Rectal smooth muscle tissue (tissue), 1 donor: Measurements from ENCODE around the gene GRIN2A.
A peak's percentile ranks its signal among the peaks of the same experiment; 100 is the strongest.

ENCODE experiments used
- H3K27ac ChIP-seq: one replicate; pipeline ENCODE4 v1.7.0; 2013; ENCODE audit warnings: low read depth, low read length, inconsistent platforms
- H3K27me3 ChIP-seq: one replicate; pipeline ENCODE4 v1.7.0; 2013; ENCODE audit warnings: low read length; ENCODE audit not compliant: control insufficient read depth, insufficient read depth
- H3K36me3 ChIP-seq: one replicate; pipeline ENCODE4 v1.7.0; 2013; ENCODE audit warnings: low read length; ENCODE audit not compliant: control insufficient read depth, insufficient read depth
- H3K4me1 ChIP-seq: one replicate; pipeline ENCODE4 v1.7.0; 2013; ENCODE audit warnings: low read length; ENCODE audit not compliant: control insufficient read depth, insufficient read depth
- H3K4me3 ChIP-seq: one replicate; pipeline ENCODE4 v1.7.0; 2013; ENCODE audit warnings: low read length
- H3K9ac ChIP-seq: one replicate; pipeline ENCODE4 v1.7.0; 2013; ENCODE audit warnings: low read length

GRIN2A gene

GRCh38 chr16:10069374-10069773 lies 112.9 kb downstream of the GRIN2A start:
- Histone ChIP-seq H3K27me3 (no peaks in the 10 kb centered on the region), H3K9ac (no peak overlapping the region), H3K36me3 (no peaks in the 10 kb centered on the region), H3K4me3 (no peak overlapping the region), H3K4me1 (no peaks in the 10 kb centered on the region), H3K27ac (no peak overlapping the region)

DNA sequence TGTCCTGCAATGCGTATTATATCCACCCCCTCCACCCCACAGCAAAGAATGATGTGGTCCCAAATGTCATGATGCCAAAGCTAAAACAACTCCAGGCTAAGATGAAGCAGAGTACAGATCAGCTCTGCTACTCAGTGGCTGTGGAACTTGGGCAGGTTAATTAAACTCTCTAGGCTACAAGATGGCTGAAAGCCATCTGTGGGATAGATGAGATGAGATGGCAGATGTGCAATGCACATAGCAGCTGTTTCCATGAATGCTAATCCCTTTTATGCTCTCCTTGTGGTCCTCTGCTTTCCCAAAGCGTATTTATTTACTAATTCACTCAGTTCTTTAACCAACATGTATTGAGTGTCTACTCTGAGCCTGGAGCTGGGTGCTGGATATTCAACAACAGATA lies 114.4 kb downstream of the GRIN2A start:
- Histone ChIP-seq H3K27me3 (no peaks in the 10 kb centered on the region), H3K27ac (no peak overlapping the region), H3K4me1 (no peaks in the 10 kb centered on the region), H3K9ac (no peak overlapping the region), H3K4me3 (no peak overlapping the region), H3K36me3 (no peaks in the 10 kb centered on the region)

- no peaks in the 10 kb centered on the region for H3K4me1 ChIP-seq
- no peaks in the 10 kb centered on the region for H3K27me3 ChIP-seq
- no peak overlapping the region for H3K27ac ChIP-seq
- H3K4me3 ChIP-seq, result no peak overlapping the region
- no peak overlapping the region for H3K9ac ChIP-seq
- H3K36me3 ChIP-seq, result no peaks in the 10 kb centered on the region
These were observed 114.8 kb downstream of the GRIN2A start for GRCh38 chr16:10067406-10067805.

- Histone ChIP-seq H3K4me3 (no peak overlapping the region), H3K27ac (no peak overlapping the region), H3K4me1 (no peaks in the 10 kb centered on the region), H3K36me3 (no peaks in the 10 kb centered on the region), H3K9ac (no peak overlapping the region), H3K27me3 (no peaks in the 10 kb centered on the region)
These were observed 117.2 kb downstream of the GRIN2A start for GRCh38 chr16:10065019-10065418.

- no peak overlapping the region for H3K4me3 ChIP-seq
- H3K4me1 ChIP-seq, result no peaks in the 10 kb centered on the region
- H3K36me3 ChIP-seq, result no peaks in the 10 kb centered on the region
- H3K27me3 ChIP-seq, result no peaks in the 10 kb centered on the region
- no peak overlapping the region for H3K9ac ChIP-seq
- no peak overlapping the region for H3K27ac ChIP-seq
These were observed 133.4 kb downstream of the GRIN2A start for GRCh38 chr16:10048850-10049249.

GRCh38 chr16:10045947-10046346 lies 136.3 kb downstream of the GRIN2A start:
- Histone ChIP-seq H3K4me1 (no peaks in the 10 kb centered on the region), H3K9ac (no peak overlapping the region), H3K4me3 (no peak overlapping the region), H3K27ac (no peak overlapping the region), H3K27me3 (no peaks in the 10 kb centered on the region), H3K36me3 (no peaks in the 10 kb centered on the region)

- no peak overlapping the region for H3K9ac ChIP-seq
- no peaks in the 10 kb centered on the region for H3K27me3 ChIP-seq
- H3K4me3 ChIP-seq, result no peak overlapping the region
- no peaks in the 10 kb centered on the region for H3K36me3 ChIP-seq
- no peak overlapping the region for H3K27ac ChIP-seq
- H3K4me1 ChIP-seq, result no peaks in the 10 kb centered on the region
These were observed 136.9 kb downstream of the GRIN2A start for GRCh38 chr16:10045291-10045775.

GRCh38 chr16:10040136-10041080 lies 141.8 kb downstream of the GRIN2A start:
- H3K4me3 ChIP-seq, result no peak overlapping the region

GRCh38 chr16:10039220-10040096 lies 142.8 kb downstream of the GRIN2A start:
- Histone ChIP-seq H3K9ac (no peak overlapping the region), H3K36me3 (no peaks in the 10 kb centered on the region), H3K4me1 (no peaks in the 10 kb centered on the region), H3K4me3 (peak overlapping the region; percentile 57), H3K27ac (no peak overlapping the region), H3K27me3 (no peaks in the 10 kb centered on the region)

More at GRCh38 chr16:10040136-10041080, 141.8 kb downstream of the GRIN2A start:
- Histone ChIP-seq H3K4me1 (no peaks in the 10 kb centered on the region), H3K27ac (no peak overlapping the region), H3K27me3 (no peaks in the 10 kb centered on the region), H3K36me3 (no peaks in the 10 kb centered on the region), H3K9ac (no peak overlapping the region)

- no peak overlapping the region for H3K9ac ChIP-seq
- H3K27me3 ChIP-seq, result no peaks in the 10 kb centered on the region
- H3K4me1 ChIP-seq, result no peaks in the 10 kb centered on the region
- no peaks in the 10 kb centered on the region for H3K36me3 ChIP-seq
- H3K27ac ChIP-seq, result no peak overlapping the region
- H3K4me3 ChIP-seq, result no peak overlapping the region
These were observed 144.5 kb downstream of the GRIN2A start for GRCh38 chr16:10037751-10038150.

GRCh38 chr16:10036956-10037355 lies 145.3 kb downstream of the GRIN2A start:
- H3K4me1 ChIP-seq, result no peaks in the 10 kb centered on the region
- H3K9ac ChIP-seq, result no peak overlapping the region
- H3K4me3 ChIP-seq, result no peak overlapping the region
- H3K27me3 ChIP-seq, result no peaks in the 10 kb centered on the region
- no peak overlapping the region for H3K27ac ChIP-seq
- H3K36me3 ChIP-seq, result no peaks in the 10 kb centered on the region

DNA sequence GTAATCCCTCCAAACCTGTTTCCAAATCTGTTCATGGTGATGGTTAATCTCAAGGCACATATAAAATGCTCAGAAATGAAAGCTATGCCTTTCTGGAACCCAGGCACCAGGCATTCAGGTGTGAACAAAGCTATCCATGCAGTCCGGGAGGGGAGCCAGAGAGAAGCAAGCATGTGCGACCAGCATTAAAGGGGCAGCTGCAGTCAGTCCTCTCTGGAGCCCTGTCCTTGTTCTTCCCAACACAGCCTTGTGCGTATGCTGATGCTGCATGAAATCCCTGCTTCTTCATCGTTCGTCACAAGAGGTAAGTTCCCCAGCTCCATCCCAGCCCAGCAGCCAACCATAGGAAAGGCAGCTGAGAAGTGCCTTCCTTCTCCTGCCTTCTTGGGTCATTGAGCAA lies 148.7 kb downstream of the GRIN2A start:
- Histone ChIP-seq H3K4me1 (no peaks in the 10 kb centered on the region), H3K4me3 (no peak overlapping the region), H3K27me3 (no peaks in the 10 kb centered on the region), H3K9ac (no peak overlapping the region), H3K27ac (no peak overlapping the region), H3K36me3 (no peaks in the 10 kb centered on the region)
